GM18909 (cell line): Measurements from ENCODE around the gene CDC23.
"Not testable (repeated sequence)": the region's sequence is repeated elsewhere in the genome, so short reads cannot be mapped to it uniquely, and the experiment has no call there.

Source experiments
- ATAC-seq: cut with Tn5 transposase; IDR thresholded peaks from one replicate; pipeline ENCODE4 v1.9.1; 2021; ENCODE audit warnings: mild to moderate bottlenecking; ENCODE audit not compliant: unreplicated experiment, poor library complexity

The CDC23 gene

GRCh38 chr5:138148811-138149210 lies 64.3 kb downstream of the CDC23 start:
- ATAC-seq, result no peak

GRCh38 chr5:138143578-138143977 lies 69.5 kb downstream of the CDC23 start:
- not testable (repeated sequence) for ATAC-seq

- no peak for ATAC-seq
Measured at GRCh38 chr5:138141734-138142133, 71.4 kb downstream of the CDC23 start.

GRCh38 chr5:138140268-138140667 lies 72.9 kb downstream of the CDC23 start:
- no peak for ATAC-seq

- no peak for ATAC-seq
Measured at GRCh38 chr5:138139781-138140090, 73.4 kb downstream of the CDC23 start.

DNA sequence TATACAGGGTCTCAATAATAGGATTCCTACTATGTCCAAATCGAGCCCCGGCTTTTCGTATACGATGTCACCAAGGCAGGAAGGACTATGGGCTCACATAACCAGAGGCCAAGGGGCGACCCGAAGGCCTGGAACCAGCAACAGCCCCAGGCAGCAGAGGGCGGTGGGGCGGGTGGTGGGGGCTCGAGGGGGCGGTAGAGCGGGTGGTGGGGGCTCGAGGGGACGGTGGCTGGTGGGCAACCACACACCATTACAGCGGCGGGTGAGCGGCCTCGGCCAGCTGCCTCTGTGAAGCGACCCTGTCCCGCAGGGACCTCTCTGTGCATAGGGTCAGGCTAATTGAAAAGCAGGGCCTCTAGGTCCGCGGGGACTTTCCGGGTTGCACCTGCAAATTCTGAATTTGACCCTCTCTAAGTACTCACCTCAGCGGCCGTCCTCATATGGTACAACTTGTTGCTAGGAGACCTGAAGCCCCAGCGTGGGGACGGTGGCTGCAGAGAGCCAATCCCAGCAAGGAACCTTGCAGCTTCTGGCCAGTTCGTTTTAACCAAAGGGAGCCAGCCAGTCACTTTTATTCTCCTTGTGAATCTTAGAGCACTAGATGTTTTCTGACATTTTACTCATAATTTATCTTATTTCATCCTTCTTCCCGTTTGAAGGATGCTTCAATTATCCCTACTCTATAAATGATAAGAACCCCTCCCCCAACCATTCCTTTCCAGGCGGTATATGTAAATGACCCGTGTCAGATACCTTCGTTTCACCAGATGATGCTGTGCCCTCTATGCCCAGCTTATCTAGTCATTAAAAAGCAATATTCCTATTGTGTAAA lies 74.0 kb downstream of the CDC23 start, which contains the start of gene NME5:
TSS of gene NME5 (minus strand) at position 480 of the 832 bp plus-strand sequence. CDS start 648 bp downstream, outside the sequence.
- ATAC-seq, result no peak
